ENCODE data around the gene ABCE1.
"Not testable (repeated sequence)": the region's sequence is repeated elsewhere in the genome, so short reads cannot be mapped to it uniquely, and the experiment has no call there.

The ABCE1 gene

DNA sequence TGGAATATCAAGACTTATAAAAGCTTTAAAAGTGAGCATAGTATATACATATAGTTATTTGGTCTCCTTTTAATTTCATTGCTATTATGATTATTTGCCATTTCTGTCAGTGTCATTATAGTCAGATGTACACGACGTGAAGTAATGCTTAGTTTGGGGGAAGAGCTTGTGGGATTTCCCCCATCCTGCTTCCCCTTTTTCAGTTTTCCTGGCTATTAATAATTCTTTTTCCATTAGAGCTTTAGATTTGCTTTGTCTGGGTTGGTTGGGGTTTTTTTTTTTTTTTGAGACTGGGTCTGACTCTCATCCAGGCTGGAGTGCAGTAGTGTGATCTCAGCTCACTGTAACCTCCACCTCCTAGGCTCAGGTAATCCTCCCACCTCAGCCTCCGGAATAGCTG is 5.4 kb downstream of the ABCE1 start:
- DNase-seq: no peak

DNA sequence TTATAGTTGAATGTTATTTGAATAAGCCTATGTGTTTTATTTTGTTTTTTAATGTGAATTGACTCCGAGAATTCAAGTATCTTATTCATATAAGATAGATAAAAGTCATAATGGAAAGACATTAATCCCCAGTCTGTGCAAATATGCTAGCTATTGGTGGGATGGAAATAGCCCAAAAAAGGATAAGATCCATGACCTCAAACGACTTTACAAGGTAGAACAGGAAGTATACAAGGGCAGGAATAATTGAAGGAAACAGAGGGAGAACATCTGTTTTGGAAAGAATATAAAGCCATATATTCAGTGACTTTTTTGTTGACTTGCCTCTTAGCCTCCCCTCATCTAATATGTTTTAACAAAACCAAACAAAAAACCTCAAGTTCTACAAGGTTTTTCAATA is 9.0 kb downstream of the ABCE1 start:
- DNase-seq: no peak

DNA sequence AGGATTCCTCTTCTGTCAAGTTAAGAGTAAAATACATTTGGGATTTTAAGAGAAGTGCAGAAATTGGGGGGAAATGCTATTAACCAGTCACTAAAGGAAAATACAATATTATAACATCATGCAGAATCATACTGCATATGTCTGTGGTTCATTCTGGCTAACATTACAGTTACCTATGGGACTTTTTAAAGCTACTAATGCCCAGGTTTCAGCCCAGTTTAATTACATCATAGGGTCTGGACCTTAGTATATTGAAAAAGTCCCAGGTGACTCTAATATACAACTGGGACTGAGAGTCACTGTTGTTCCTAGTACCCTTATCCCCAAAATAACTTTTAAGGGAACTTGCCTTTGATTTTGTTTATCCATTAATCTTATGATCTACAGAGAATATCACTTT is 10.0 kb downstream of the ABCE1 start:
- no peak for DNase-seq

DNA sequence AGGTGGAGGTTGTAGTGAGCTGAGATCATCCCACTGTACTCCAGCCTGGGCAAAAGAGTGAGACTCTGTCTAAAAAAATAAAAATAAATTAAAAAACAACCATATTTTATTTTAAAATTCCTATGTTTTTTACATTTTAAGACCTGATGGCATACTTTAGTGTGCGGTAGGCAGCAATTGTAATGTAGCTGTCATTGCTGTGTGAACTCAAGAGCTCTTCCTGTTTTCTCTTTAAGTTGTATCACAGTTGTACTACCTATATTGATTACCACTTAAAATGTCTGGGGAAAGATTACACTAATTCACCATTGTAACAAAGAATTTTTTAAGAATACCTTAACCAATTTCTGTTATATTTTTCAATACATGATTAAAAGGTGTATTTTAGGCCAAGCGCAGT is 27.3 kb downstream of the ABCE1 start:
- no peak for DNase-seq

DNA sequence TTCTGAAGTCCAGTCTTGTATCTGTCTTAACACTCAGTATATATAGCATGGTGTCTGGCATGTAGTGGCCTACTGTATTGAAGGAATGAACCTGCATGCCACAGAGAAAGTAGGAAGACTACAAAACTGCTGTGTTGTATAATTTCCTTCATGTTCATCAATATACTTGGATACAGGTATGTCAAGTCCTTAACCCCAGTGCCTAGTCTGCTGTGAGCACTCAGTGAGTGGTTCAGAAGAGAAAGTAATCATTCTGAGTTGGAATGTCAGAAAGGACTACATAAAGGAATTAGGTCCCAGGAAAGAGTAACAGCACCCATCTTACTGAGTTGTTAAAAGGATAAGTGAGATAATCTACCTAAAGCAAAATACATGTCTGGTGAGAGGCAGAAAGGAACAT is 32.0 kb downstream of the ABCE1 start:
- no peak for DNase-seq

DNA sequence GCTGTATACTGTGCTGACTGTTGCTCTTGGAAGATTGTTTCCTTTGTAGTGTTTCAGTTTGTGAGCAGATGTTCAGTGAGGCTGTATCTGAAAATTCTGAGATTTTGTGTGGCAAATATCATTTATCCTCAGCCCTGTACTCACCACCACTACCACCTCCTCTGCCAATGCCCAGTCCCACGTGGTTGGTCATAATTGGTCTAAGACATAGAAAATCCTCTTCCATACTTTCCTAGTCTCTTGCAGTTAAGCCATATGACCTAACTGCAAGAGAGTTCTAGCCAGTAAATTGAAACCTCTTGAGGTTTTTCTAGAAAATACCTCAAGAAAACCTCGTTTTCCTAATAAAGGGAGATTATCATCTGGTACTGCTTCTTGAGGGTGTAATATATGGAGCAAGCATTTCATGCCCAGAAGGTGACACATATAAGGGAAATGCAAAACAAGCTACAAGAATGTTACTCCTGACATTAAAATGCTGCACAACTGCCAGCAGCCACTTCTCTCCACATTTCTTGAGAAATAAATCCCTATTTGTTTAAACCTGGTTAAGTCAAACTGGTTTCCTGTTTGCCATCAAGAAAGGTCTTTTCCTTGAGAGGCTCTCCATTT is 32.8 kb downstream of the ABCE1 start:
- DNase-seq: no peak

DNA sequence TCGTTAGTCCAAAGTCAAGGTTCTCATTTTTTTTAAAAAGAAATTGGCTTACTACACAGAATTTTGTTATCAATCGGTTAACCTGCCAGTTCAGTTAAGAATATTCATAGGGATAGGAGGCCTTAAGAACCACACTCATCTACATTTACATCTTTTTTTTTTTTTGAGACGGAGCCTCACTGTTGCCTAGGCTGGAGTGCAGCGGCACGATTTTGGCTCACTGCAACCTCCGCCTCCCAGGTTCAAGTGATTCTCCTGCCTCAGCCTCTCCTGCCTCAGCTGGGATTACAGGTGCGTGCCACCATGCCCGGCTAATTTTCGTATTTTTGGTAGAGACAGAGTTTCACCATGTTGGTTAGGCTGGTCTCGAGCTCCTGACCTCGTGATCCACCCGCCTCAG is 33.7 kb downstream of the ABCE1 start:
- no peak for DNase-seq

DNA sequence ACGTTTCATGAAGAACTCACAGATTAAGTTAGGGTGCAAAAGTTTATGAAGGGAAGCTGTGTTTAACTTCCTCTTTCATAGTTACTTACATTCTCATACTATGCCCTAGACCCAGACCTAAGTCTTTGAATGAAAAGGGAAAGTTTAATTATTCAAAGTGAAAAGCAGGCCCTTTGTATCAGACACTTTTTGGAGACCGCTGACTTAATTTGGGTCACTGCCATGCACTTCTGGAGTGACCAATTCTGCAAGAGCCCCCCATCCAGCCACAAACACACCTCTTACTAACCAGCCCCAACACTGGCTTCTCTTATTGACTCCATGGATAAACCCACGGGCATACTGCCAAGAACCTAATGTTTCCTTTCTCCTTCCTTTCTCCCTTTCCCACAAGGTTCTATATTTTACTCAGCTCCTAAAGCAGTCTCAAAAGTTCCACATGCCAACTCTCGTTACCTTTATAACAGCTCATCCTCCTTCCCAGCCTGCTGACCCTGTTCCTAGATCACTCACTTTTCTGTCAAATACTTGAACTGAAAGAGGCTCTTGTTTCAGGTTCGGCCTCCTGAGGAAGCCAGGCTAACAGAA is 34.5 kb downstream of the ABCE1 start:
- no peak for DNase-seq

DNA sequence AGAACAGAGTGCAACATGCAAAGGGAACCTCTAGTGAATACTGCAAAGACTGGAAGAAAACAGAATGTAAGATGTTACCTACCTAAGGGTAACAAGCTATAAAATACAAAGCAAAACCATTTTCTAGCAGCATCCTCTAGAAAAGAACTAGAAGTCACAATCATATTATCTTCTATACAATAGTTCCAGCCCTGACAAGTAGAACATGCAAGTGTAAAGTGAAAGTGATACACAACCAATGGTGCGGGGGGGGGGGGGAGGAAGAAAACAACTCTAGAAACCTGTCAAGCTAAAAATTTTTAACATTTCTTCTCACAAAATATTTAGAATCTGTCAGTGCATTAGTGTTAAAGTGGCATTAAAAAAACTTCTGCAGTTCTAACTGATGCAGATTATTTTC is 38.1 kb downstream of the ABCE1 start:
- DNase-seq: not testable (repeated sequence)

DNA sequence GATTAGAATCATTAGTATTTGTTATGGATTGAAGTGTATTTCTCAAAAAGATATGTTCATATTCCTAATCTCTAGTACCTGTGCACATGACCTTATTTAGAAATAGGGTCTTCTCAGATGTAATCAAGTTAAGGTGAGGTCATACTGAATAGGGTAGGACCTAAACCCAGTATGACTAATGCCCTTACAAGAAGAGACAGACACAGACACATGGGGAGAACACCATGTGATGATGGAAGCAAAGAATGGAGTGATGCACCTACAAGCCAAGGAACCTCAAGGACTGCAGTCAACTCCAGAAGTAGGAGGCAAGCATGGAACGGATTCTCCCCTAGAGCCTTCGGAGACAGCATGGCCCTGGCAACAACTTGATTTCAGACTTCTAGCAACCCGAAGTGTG is 50.9 kb downstream of the ABCE1 start:
- DNase-seq: no peak

DNA sequence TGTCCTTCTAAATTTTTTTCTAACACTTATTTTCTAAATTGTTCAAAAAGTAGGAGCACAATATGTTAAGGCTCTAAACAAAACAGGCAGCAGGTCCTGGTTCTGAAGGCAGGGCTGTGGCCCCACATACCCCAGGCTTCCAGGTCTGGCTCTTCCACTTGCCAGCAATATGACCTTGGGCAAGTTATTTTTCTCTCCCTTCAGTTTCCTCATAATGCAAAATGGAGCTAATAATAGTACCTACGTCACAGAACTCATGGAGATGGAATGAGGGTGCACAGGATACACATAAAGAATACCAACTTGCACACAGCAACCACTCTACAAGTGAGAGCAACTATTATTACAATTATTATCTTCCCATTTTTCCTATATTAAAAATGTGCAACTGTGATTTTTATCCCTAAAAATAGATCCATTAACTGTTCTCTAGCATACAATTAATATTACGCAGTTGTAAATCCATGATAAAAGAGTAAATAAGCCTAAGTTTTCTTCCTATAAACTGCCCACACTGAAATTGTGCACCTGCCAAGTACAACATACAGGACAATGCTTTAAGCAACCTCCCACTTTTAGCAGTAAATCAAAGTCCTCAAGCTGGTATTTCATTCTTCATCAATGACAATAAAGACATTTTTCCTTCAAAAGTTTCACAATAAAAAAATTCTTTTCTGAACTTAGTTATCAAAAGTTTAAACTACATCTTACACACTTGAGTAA is 55.2 kb downstream of the ABCE1 start:
- no peak for DNase-seq

DNA sequence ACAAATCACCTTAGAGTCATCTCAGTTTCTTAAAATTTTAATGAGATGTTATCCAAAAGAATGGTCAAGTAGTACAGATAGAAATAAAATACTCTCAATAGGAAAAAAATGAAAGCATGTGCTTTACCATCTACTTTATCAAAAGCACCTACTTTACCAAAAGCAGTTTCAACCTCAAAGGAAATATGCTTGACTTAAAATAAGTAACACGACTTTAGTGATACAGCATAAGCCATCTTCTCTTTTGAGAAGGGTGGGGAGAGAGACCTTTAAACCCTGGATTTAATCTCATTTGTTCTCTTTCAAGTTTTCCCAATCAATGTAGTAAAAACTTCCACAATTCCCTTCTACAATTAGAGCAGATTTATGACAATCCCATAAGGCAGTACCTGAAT is 55.8 kb downstream of the ABCE1 start:
- no peak for DNase-seq

DNA sequence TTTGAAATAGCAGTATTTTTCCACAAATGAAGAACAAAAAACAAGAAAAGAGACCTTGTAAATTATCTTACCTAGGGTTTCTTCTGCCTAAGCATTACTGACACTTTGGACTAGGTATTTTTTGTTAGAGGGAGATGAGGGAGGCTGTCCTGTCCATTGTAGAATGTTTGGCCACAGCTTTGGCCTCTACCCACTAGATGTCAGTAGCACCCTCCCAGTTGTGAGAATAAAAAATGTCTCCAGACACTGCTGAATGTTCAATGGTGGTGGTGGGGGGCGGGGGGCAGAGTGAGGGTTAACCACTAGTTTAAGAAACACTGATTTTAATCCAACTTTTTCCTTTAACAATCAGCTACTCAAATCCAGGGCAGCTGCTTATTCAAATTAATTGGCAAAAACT is 56.5 kb downstream of the ABCE1 start:
- no peak for DNase-seq

DNA sequence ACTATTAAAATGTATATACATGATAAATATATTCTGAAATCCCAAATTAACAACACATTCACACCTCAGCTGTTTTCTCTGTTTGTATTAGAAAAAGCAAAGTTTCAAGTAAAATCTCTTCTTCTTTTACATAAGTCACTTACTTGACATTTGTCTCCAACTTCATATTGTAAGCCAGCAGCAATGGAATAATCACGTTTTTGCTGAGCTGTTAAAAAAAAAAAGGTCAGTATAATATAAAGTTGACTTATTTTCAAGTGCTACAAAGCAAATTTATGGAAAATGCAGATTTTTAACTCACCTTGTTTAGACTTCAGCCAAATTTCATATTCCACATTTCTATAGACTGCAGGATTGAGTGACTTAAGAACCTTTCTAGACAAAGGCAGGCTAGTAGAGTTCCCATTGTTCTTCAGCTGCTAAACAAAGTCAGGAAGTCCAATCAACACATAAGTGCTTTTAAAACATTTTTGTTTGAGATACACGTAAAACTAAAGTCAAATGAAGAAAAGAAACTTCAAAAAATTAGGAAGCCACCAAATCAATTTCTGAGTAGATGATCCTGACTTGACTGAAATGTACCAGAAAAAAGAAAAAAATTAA is 57.3 kb downstream of the ABCE1 start:
- DNase-seq: no peak

DNA sequence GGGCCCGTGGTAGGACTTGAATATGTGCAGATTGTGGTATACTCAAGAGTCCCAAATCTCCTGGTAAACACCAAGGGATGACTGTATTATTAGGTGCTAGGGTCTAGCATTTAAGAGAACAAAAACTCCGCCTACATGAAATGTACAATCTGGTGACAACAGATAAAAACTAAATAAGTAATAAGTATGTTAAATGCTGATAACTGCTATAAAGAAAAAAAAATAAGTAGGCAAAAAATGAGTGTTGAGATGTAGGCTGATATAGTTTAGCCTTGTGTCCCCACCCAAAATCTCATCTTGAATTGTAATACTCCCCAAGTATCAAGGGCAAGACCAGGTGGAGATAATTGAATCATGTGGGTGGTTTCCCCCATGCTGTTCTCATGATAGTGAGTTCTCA is 58.9 kb downstream of the ABCE1 start:
- DNase-seq: no peak

DNA sequence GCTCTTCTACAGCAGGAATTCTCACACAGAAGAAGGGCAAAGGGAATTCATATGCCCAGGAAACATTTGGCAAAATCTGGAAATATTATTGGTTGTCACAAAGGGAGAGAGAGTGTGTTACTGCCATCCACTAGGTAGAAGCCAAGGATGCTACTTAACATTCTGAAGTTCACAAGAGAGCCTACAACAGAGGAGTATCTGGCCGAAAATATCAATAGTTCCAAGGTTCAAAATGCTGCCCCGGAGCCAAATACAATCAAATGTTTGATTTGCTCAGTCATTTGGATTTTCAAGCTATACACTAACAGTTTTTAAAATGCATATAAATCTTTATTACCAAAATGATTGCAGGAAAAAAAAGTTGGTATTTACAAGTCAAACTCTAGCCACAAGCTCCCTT is 63.4 kb downstream of the ABCE1 start:
- no peak for DNase-seq

DNA sequence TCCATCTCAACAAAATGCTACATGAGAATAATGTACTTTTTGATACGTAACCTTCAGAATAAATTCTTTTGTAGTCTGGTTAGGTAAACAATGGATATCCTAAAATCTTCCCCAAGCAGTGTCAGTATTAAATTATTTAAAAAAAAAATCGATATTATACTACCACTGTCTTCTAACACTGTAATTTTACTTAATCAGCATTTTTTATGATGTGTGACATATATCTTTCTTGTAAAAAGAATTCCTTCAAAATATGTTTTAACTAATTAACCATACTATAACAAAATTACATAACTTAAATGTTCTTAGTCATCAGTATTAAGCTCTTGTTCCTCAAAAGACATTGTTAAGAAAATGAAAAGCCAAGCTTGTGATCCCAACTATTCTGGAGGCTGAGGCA is 69.8 kb downstream of the ABCE1 start:
- DNase-seq: no peak

DNA sequence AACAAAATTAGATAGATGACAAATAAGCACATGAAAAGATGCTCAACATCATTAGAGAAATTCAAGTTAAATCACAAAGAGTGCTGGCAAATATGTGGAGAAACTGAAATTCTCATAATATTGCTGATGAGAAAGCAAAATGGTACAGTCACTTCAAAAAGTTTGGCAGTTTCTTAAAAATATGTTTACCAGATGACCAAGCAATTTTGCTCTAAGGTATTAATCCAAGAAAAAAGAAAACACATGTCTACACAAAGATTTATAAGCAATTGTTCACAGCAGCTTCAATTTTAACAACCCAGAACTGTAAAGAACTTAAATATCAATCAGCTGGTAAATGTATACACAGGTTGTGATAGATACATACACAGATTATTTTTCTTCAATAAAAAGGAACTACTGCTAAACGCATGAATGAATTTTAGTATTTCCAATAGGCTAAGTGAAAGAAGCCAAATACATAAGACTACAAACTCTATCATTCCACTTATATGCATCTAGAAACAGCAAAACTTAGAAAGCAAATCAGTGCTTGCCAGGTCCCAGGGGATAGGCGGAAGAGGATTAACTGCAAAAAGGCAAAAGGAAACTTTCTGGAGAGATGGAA is 70.6 kb downstream of the ABCE1 start:
- no peak for DNase-seq

DNA sequence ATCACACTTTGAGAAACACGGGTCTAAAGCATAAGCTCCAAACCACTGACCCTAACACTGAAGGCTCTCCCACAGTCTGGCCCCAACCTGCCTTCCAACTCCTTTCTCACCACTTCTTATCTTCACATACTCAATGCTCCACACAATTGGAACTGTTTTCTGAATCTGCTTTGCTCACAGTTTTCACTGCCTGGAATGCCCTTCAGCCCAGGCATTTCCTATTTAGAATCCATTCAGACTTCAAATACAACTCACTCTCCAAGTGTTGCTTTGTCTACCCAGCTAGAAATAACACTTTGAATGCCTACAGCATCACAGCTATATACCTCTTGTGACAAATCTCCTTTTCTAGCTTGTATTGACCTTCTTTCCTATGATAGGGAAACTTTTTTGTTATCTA is 72.1 kb downstream of the ABCE1 start:
- DNase-seq: no peak

DNA sequence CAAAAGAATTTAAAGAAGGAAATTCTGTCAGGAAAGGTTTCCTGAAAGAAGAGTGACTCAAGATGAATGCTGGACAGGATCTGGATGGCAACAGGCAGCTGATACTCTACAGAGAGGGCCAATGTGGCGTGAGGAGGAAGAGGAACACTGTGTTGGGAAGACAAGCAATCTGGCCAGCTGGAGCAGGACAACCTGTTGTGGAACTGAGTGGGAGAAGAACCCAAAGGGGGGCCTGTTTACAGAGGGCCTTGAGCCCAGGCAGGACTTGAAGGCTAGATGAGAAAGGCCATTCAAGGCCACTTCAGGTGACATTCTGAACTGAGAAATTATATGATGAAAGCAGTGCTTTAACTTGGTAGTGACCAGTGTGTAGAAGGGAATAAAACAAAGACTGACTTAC is 73.8 kb downstream of the ABCE1 start:
- no peak for DNase-seq

DNA sequence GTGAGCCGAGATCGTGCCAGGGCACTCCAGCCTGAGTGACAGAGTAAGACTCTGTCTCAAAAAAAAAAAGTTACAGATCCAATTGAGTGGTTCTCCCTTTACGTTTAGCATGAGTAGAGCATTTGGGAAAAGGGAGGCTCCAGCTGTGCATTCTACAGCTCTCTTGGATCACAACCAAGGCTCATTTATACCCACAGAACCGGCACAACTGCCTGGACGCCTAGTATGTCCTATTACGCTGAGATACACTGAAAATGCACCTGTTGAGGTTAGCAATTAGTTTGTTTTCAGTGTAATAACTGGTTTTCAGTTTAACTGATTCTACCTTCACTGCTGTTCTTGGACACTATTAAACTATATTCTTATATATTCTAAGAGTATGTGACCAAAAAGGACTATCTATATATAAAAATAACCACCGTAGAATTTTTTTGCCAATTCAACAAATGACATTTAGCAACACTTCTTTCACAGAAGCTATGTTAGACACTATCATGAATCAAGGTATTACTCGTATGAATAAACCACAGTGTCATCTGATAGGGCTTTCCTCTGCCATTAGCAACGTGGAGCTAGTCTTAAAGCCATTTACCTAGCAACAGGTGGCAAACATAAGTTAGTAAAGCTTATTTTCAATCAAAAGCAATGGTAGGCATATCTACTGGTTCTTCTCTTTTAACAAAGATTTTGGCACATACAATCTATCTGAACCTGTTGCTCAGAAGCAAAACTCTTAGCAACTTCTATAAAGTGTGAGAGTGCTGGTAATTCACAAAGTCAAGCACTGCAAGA is 78.7 kb downstream of the ABCE1 start:
- DNase-seq: no peak

DNA sequence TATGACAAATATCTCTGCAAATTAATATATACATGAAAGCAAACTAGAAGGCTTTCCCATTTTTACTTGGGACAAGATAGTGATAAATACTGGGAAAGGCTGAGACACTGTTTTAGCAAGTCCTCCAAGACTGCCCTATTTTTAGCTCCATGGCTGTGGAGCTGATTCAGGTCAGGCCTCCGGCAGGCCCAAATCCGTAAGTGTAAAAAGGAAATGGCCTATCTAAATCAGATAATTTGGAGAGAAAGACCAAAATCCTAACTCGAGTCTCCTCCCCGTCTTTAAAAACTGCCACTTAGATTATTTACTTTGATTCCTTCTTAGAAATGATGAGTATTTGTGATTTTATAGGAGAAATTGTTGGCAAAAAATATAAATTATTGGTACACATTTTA is 79.4 kb downstream of the ABCE1 start:
- DNase-seq: no peak

DNA sequence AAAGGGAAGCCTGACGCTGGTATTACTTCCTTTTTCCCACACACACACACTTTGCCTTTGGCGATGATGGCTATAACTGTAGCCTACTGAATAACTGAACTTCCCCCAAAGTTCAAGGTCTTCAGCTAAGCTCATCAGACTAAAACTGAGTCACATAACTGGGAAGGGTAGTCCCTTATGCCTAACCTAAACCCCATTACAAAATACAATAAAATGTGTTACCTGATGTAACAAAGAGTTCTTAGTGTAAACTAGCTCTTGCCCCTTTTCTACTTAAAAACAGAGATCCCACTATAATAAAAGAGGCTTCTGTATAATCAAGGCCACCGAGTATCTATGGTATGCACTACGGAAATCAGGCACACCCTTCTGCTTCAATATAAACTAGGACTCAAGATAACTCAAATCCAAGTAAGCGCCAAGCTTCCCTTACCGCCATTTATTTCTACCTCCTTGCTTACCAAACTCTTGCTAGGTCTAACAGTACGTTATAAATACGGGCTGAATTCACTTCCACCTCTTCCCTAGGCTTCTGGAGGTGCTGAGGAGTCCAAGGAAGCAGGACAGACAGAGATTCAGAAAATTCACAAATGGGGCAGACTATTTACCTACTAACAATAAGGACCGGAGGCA is 79.9 kb downstream of the ABCE1 start:
- no peak for DNase-seq

Data from NCI-H2171 treated with DMSO at 0.1 percent for 48 hours (cell line).